GM21528 (cell line): ENCODE data around the gene RAB11FIP3.
"Not testable (repeated sequence)": the region's sequence is repeated elsewhere in the genome, so short reads cannot be mapped to it uniquely, and the experiment has no call there.

ENCODE experiments used
- ATAC-seq: cut with Tn5 transposase; IDR thresholded peaks from one replicate; pipeline ENCODE4 v1.9.1; 2021; ENCODE audit warnings: mild to moderate bottlenecking, moderate library complexity; ENCODE audit not compliant: unreplicated experiment, low FRiP score

Gene RAB11FIP3

GRCh38 chr16:425082-425718, at the start of gene RAB11FIP3:
Gene RAB11FIP3, plus strand, starts transcription at chr16:425649. Its CDS starts 358 bp downstream, at chr16:426007.
- peak; percentile 86 for ATAC-seq

- no peak for ATAC-seq
These were observed 49.3 kb upstream of the RAB11FIP3 start for GRCh38 chr16:375927-376816.

- ATAC-seq: no peak
These were observed 48.5 kb upstream of the RAB11FIP3 start for GRCh38 chr16:376817-377418.

- ATAC-seq: no peak
These were observed 48.0 kb upstream of the RAB11FIP3 start for GRCh38 chr16:377419-377951.

GRCh38 chr16:378113-378820, 47.2 kb upstream of the RAB11FIP3 start:
- not testable (repeated sequence) for ATAC-seq

- no peak for ATAC-seq
These were observed 46.6 kb upstream of the RAB11FIP3 start for GRCh38 chr16:378821-379182.

- no peak for ATAC-seq
These were observed 46.1 kb upstream of the RAB11FIP3 start for GRCh38 chr16:379183-379960.

GRCh38 chr16:379961-380761, 45.3 kb upstream of the RAB11FIP3 start:
- ATAC-seq: no peak

GRCh38 chr16:380762-381011, 44.8 kb upstream of the RAB11FIP3 start:
- no peak for ATAC-seq

GRCh38 chr16:381012-381788, 44.2 kb upstream of the RAB11FIP3 start:
- ATAC-seq: peak; percentile 22

GRCh38 chr16:381789-382717, 43.4 kb upstream of the RAB11FIP3 start, which contains the start of gene PGAP6:
Gene PGAP6, minus strand, starts transcription at chr16:381978. Its CDS starts 157 bp downstream, at chr16:381821.
- peak; percentile 50 for ATAC-seq

- ATAC-seq: no peak
These were observed 42.0 kb upstream of the RAB11FIP3 start for GRCh38 chr16:383326-384051.

- ATAC-seq: no peak
These were observed 38.8 kb upstream of the RAB11FIP3 start for GRCh38 chr16:386641-387156.

GRCh38 chr16:387761-388666, 37.4 kb upstream of the RAB11FIP3 start:
- not testable (repeated sequence) for ATAC-seq

GRCh38 chr16:389352-389751, 36.1 kb upstream of the RAB11FIP3 start:
- ATAC-seq: no peak
